Measurements from ENCODE around the gene PDZRN4.
"Not testable (repeated sequence)": the region's sequence is repeated elsewhere in the genome, so short reads cannot be mapped to it uniquely, and the experiment has no call there.

The PDZRN4 gene

GRCh38 chr12:41536813-41537490, 348.8 kb downstream of the PDZRN4 start:
- TF ChIP-seq, protein P1, sequence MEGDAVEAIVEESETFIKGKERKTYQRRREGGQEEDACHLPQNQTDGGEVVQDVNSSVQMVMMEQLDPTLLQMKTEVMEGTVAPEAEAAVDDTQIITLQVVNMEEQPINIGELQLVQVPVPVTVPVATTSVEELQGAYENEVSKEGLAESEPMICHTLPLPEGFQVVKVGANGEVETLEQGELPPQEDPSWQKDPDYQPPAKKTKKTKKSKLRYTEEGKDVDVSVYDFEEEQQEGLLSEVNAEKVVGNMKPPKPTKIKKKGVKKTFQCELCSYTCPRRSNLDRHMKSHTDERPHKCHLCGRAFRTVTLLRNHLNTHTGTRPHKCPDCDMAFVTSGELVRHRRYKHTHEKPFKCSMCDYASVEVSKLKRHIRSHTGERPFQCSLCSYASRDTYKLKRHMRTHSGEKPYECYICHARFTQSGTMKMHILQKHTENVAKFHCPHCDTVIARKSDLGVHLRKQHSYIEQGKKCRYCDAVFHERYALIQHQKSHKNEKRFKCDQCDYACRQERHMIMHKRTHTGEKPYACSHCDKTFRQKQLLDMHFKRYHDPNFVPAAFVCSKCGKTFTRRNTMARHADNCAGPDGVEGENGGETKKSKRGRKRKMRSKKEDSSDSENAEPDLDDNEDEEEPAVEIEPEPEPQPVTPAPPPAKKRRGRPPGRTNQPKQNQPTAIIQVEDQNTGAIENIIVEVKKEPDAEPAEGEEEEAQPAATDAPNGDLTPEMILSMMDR (IDR thresholded peaks at IDR 0.05; ENCODE audit: low read depth, low read length), result no peak
- DNase-seq (ENCODE audit: extremely low read depth, low read depth), result no peak

- TF ChIP-seq, protein P1 (IDR thresholded peaks at IDR 0.05; ENCODE audit: low read depth, low read length), result no peak
- DNase-seq (ENCODE audit: extremely low read depth, low read depth), result no peak
These were observed 349.4 kb downstream of the PDZRN4 start for GRCh38 chr12:41537522-41537921.

DNA sequence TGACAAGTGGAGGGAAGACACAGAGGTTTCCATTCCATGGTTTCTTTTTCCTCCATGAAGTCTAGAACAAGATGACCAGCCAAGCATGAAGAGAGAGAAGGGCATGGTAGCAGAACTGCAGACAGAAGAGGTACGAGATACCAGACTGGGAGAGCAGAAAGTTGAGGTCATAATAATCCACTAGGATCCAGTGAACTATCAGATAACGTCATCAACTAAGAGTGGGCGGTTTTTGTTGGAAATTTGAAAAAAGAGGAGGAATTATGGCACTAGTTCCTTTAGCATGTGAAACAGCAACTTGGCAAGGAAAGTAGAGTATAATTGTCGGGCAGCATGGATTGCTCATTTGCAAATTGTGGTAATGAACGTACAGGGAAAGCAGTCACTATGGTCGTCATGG, 357.6 kb downstream of the PDZRN4 start:
- DNase-seq (ENCODE audit: extremely low read depth, low read depth), result no peak
- TF ChIP-seq, protein P1 (IDR thresholded peaks at IDR 0.05; ENCODE audit: low read depth, low read length), result no peak

DNA sequence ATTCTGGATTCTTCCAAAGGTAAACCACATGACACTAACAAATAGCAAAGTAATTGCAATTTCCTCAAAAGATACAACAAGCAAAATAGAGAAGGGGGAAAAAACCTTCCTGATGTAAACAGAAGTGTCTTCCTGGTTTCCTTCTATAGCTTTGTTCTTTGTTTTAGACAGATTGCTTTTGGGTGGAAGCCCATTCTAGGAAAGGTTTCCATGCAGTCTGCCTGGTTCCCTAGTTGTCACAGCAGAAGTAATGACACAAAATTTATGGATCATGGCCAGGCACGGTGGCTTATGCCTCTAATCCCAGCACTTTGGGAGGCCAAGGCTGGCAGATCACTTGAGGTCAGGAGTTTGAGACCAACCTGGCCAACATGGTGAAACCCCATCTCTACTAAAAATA, 359.0 kb downstream of the PDZRN4 start:
- DNase-seq (ENCODE audit: extremely low read depth, low read depth), result not testable (repeated sequence)

DNA sequence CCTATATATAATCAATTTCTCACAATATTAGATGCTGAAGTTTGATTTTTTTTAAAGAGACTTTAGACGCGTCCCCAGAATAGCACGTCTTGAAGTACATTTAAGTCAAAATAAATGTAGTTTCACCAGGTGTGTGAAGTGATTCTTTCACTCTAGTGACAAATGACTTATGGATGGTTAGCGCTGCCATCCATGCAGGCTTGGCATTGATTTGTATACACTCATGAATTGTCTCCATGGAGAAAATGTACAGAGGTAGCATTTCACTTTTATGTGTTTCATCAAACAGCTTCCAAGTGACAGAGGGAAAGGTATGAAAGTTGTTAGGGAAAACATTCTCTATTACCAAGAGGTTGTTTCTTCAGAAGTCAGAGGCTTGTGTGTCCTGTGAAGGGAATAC, 360.8 kb downstream of the PDZRN4 start:
- TF ChIP-seq, protein P1 (IDR thresholded peaks at IDR 0.05; ENCODE audit: low read depth, low read length), result no peak
- no peak for DNase-seq (ENCODE audit: extremely low read depth, low read depth)

DNA sequence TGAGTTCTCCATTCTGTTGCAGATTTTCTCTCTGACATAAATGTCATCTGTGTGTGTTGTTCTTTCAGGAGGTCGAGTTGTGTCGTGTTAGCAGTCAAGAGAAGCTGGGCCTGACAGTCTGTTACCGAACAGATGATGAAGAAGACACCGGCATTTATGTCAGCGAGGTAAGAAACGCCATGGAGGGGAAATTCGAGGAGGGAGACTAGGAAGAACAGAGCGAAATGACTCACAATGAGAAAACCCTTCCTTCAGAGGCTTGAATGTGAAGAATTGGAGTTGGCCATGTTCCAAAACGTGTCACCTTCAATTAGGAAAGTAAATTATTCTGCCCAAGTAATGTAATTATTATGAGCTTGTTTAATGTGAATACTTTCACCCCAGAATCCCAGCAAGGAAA, 364.5 kb downstream of the PDZRN4 start:
- DNase-seq (ENCODE audit: extremely low read depth, low read depth), result no peak
- TF ChIP-seq, protein P1 (IDR thresholded peaks at IDR 0.05; ENCODE audit: low read depth, low read length), result no peak

DNA sequence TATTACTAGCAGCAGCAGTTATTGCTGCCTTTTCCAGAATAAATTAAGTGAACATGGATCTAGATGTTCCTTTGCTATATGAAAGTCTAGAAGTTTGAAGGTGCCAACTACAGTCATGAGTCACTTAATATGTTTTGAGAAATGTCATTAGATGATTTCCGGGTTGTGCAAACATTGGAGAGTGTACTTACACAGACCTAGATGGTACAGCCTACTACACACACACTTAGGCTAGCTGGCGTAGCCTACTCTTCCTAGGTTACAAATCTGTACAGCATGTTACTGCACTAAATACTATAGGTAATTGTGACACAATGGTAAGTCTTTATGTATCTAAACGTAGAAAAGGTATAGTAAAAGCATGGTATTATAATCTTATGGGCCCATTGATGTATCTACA, 368.1 kb downstream of the PDZRN4 start:
- TF ChIP-seq, protein P1 (IDR thresholded peaks at IDR 0.05; ENCODE audit: low read depth, low read length), result no peak
- DNase-seq (ENCODE audit: extremely low read depth, low read depth), result no peak

GRCh38 chr12:41557344-41557743, 369.2 kb downstream of the PDZRN4 start:
- DNase-seq (ENCODE audit: extremely low read depth, low read depth), result no peak
- TF ChIP-seq, protein P1 (IDR thresholded peaks at IDR 0.05; ENCODE audit: low read depth, low read length), result no peak

Data from AG09319 (cell line).